Tibial nerve (tissue), 4 donors: ENCODE data around the gene METTL15.

ENCODE experiments used
- EP300 ChIP-seq, 2 donors: sonication (generic); formaldehyde crosslinking; IDR thresholded peaks; one replicate each; pipeline ENCODE4 v1.6.1; 2017; ENCODE audit warnings: antibody characterized with exemption in 2 of 2, mild to moderate bottlenecking in 1 of 2
- TF ChIP-seq, protein P1 (sequence below), 5 experiments: fragments of 200-600 bp in 3 of 5; fragments of 450-650 bp in 2 of 5; sonication (generic) in 3 of 5; IDR thresholded peaks; one replicate each; pipeline ENCODE4 v1.5.1; 2016 to 2019; ENCODE audit warnings: antibody characterized with exemption in 5 of 5, mild to moderate bottlenecking in 3 of 5, moderate library complexity in 2 of 5

DNA sequence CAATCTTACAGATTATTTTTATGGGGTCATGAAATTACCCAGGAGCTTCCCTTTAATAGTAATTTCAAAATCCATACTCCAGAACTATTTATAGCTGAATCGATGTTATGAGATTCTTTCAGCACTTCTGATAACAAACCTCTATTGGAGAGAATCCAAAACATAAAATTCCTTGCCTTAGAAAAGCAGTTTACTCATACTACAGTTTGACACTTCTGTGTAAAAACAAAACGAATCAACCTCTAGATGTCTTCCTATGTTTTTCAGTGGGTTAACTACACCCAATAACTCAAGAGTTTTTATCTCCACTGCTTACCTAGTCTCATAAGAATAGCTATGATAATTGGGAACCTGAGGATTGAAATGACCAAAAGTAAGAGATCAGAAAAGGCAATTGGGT lies 35.9 kb upstream of the METTL15 start:
- TF ChIP-seq EP300 (IDR thresholded peaks at IDR 0.05) = no peak
- TF ChIP-seq, protein P1, sequence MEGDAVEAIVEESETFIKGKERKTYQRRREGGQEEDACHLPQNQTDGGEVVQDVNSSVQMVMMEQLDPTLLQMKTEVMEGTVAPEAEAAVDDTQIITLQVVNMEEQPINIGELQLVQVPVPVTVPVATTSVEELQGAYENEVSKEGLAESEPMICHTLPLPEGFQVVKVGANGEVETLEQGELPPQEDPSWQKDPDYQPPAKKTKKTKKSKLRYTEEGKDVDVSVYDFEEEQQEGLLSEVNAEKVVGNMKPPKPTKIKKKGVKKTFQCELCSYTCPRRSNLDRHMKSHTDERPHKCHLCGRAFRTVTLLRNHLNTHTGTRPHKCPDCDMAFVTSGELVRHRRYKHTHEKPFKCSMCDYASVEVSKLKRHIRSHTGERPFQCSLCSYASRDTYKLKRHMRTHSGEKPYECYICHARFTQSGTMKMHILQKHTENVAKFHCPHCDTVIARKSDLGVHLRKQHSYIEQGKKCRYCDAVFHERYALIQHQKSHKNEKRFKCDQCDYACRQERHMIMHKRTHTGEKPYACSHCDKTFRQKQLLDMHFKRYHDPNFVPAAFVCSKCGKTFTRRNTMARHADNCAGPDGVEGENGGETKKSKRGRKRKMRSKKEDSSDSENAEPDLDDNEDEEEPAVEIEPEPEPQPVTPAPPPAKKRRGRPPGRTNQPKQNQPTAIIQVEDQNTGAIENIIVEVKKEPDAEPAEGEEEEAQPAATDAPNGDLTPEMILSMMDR (IDR thresholded peaks at IDR 0.05) = no peak
